ENCODE measurements around the gene EARS2.

EARS2 gene

GRCh38 chr16:23566724-23567123, 9.6 kb upstream of the EARS2 start:
- peaks cover 43% of the 10 kb centered on the region for H3K36me3 ChIP-seq (ENCODE audit: control insufficient read depth, insufficient read depth, low read length)
- H3K27me3 ChIP-seq (ENCODE audit: control insufficient read depth, insufficient read depth, low read length), result no peaks in the 10 kb centered on the region
- DNase-seq (ENCODE audit: low read depth, low spot score), result no peak
- no peaks in the 10 kb centered on the region for H3K9me3 ChIP-seq (ENCODE audit: control insufficient read depth, insufficient read depth, low read length)
- H3K27ac ChIP-seq (ENCODE audit: low read length), result no peak overlapping the region
- WGBS (ENCODE audit: insufficient coverage, insufficient read length), result no CpG with 5 or more reads among the region's 8 CpGs
- H3K4me3 ChIP-seq (ENCODE audit: low read length), result no peak overlapping the region
- H3K4me1 ChIP-seq (ENCODE audit: control insufficient read depth, insufficient read depth, low read length), result no peaks in the 10 kb centered on the region

GRCh38 chr16:23564575-23565363, 7.6 kb upstream of the EARS2 start:
- Histone ChIP-seq H3K27ac (ENCODE audit: low read length) (no peak overlapping the region), H3K4me3 (ENCODE audit: low read length) (no peak overlapping the region), H3K4me1 (ENCODE audit: control insufficient read depth, insufficient read depth, low read length) (no peaks in the 10 kb centered on the region), H3K27me3 (ENCODE audit: control insufficient read depth, insufficient read depth, low read length) (no peaks in the 10 kb centered on the region), H3K36me3 (ENCODE audit: control insufficient read depth, insufficient read depth, low read length) (peaks cover 40% of the 10 kb centered on the region), H3K9me3 (ENCODE audit: control insufficient read depth, insufficient read depth, low read length) (no peaks in the 10 kb centered on the region)
- WGBS (ENCODE audit: insufficient coverage, insufficient read length), result no CpG with 5 or more reads among the region's 9 CpGs
- no peak for DNase-seq (ENCODE audit: low read depth, low spot score)

- WGBS (ENCODE audit: insufficient coverage, insufficient read length), result no CpG with 5 or more reads among the region's 6 CpGs
- Histone ChIP-seq H3K4me3 (ENCODE audit: low read length) (no peak overlapping the region), H3K27me3 (ENCODE audit: control insufficient read depth, insufficient read depth, low read length) (no peaks in the 10 kb centered on the region), H3K36me3 (ENCODE audit: control insufficient read depth, insufficient read depth, low read length) (peaks cover 40% of the 10 kb centered on the region), H3K4me1 (ENCODE audit: control insufficient read depth, insufficient read depth, low read length) (no peaks in the 10 kb centered on the region), H3K27ac (ENCODE audit: low read length) (no peak overlapping the region), H3K9me3 (ENCODE audit: control insufficient read depth, insufficient read depth, low read length) (no peaks in the 10 kb centered on the region)
- DNase-seq (ENCODE audit: low read depth, low spot score), result no peak
Measured at GRCh38 chr16:23563186-23563585, 6.0 kb upstream of the EARS2 start.

- Histone ChIP-seq H3K9me3 (ENCODE audit: control insufficient read depth, insufficient read depth, low read length) (no peaks in the 10 kb centered on the region), H3K27me3 (ENCODE audit: control insufficient read depth, insufficient read depth, low read length) (no peaks in the 10 kb centered on the region), H3K4me3 (ENCODE audit: low read length) (no peak overlapping the region), H3K4me1 (ENCODE audit: control insufficient read depth, insufficient read depth, low read length) (no peaks in the 10 kb centered on the region), H3K36me3 (ENCODE audit: control insufficient read depth, insufficient read depth, low read length) (peaks cover 38% of the 10 kb centered on the region), H3K27ac (ENCODE audit: low read length) (no peak overlapping the region)
- no CpG with 5 or more reads among the region's 13 CpGs for WGBS (ENCODE audit: insufficient coverage, insufficient read length)
- no peak for DNase-seq (ENCODE audit: low read depth, low spot score)
Measured at GRCh38 chr16:23562505-23562904, 5.4 kb upstream of the EARS2 start.

GRCh38 chr16:23561586-23561985, 4.4 kb upstream of the EARS2 start:
- Histone ChIP-seq H3K4me3 (ENCODE audit: low read length) (no peak overlapping the region), H3K27ac (ENCODE audit: low read length) (no peak overlapping the region), H3K4me1 (ENCODE audit: control insufficient read depth, insufficient read depth, low read length) (no peaks in the 10 kb centered on the region), H3K36me3 (ENCODE audit: control insufficient read depth, insufficient read depth, low read length) (peaks cover 33% of the 10 kb centered on the region), H3K27me3 (ENCODE audit: control insufficient read depth, insufficient read depth, low read length) (no peaks in the 10 kb centered on the region), H3K9me3 (ENCODE audit: control insufficient read depth, insufficient read depth, low read length) (no peaks in the 10 kb centered on the region)
- no peak for DNase-seq (ENCODE audit: low read depth, low spot score)
- WGBS (ENCODE audit: insufficient coverage, insufficient read length), result no CpG with 5 or more reads among the region's 5 CpGs

GRCh38 chr16:23557779-23558702, 891 bp upstream of the EARS2 start:
- no peak for DNase-seq (ENCODE audit: low read depth, low spot score)

GRCh38 chr16:23554536-23554935, 2.6 kb downstream of the EARS2 start:
- no peaks in the 10 kb centered on the region for H3K27me3 ChIP-seq (ENCODE audit: control insufficient read depth, insufficient read depth, low read length)
- H3K4me1 ChIP-seq (ENCODE audit: control insufficient read depth, insufficient read depth, low read length), result no peaks in the 10 kb centered on the region
- WGBS (ENCODE audit: insufficient coverage, insufficient read length), result no CpG with 5 or more reads among the region's 3 CpGs
- no peaks in the 10 kb centered on the region for H3K9me3 ChIP-seq (ENCODE audit: control insufficient read depth, insufficient read depth, low read length)
- no peak overlapping the region for H3K27ac ChIP-seq (ENCODE audit: low read length)
- H3K4me3 ChIP-seq (ENCODE audit: low read length), result no peak overlapping the region
- H3K36me3 ChIP-seq (ENCODE audit: control insufficient read depth, insufficient read depth, low read length), result peaks cover 18% of the 10 kb centered on the region
- DNase-seq (ENCODE audit: low read depth, low spot score), result no peak

More at GRCh38 chr16:23557779-23558702, 891 bp upstream of the EARS2 start:
- Histone ChIP-seq H3K4me3 (ENCODE audit: low read length) (peak overlapping the region; percentile 92), H3K27ac (ENCODE audit: low read length) (no peak overlapping the region), H3K27me3 (ENCODE audit: control insufficient read depth, insufficient read depth, low read length) (no peaks in the 10 kb centered on the region), H3K4me1 (ENCODE audit: control insufficient read depth, insufficient read depth, low read length) (no peaks in the 10 kb centered on the region), H3K9me3 (ENCODE audit: control insufficient read depth, insufficient read depth, low read length) (no peaks in the 10 kb centered on the region), H3K36me3 (ENCODE audit: control insufficient read depth, insufficient read depth, low read length) (peaks cover 14% of the 10 kb centered on the region)
- WGBS (ENCODE audit: insufficient coverage, insufficient read length), result no CpG with 5 or more reads among the region's 60 CpGs

GRCh38 chr16:23552161-23552560, 5.0 kb downstream of the EARS2 start:
- Histone ChIP-seq H3K4me1 (ENCODE audit: control insufficient read depth, insufficient read depth, low read length) (no peaks in the 10 kb centered on the region; the same call in 1 of the 2 replicates), H3K9me3 (ENCODE audit: control insufficient read depth, insufficient read depth, low read length) (no peaks in the 10 kb centered on the region), H3K27ac (ENCODE audit: low read length) (no peak overlapping the region), H3K27me3 (ENCODE audit: control insufficient read depth, insufficient read depth, low read length) (no peaks in the 10 kb centered on the region), H3K4me3 (ENCODE audit: low read length) (no peak overlapping the region), H3K36me3 (ENCODE audit: control insufficient read depth, insufficient read depth, low read length) (peaks cover 31% of the 10 kb centered on the region)
- DNase-seq (ENCODE audit: low read depth, low spot score), result no peak
- WGBS (ENCODE audit: insufficient coverage, insufficient read length), result no CpG with 5 or more reads among the region's 6 CpGs

GRCh38 chr16:23549938-23550337, 7.2 kb downstream of the EARS2 start:
- Histone ChIP-seq H3K4me1 (ENCODE audit: control insufficient read depth, insufficient read depth, low read length) (no peaks in the 10 kb centered on the region; the same call in 1 of the 2 replicates), H3K9me3 (ENCODE audit: control insufficient read depth, insufficient read depth, low read length) (no peaks in the 10 kb centered on the region), H3K27me3 (ENCODE audit: control insufficient read depth, insufficient read depth, low read length) (no peaks in the 10 kb centered on the region), H3K36me3 (ENCODE audit: control insufficient read depth, insufficient read depth, low read length) (peaks cover 36% of the 10 kb centered on the region), H3K4me3 (ENCODE audit: low read length) (no peak overlapping the region), H3K27ac (ENCODE audit: low read length) (no peak overlapping the region)
- WGBS (ENCODE audit: insufficient coverage, insufficient read length), result no CpG with 5 or more reads among the region's 5 CpGs
- no peak for DNase-seq (ENCODE audit: low read depth, low spot score)

- WGBS (ENCODE audit: insufficient coverage, insufficient read length), result no CpG with 5 or more reads among the region's 14 CpGs
- DNase-seq (ENCODE audit: low read depth, low spot score), result no peak
- Histone ChIP-seq H3K4me3 (ENCODE audit: low read length) (no peak overlapping the region), H3K36me3 (ENCODE audit: control insufficient read depth, insufficient read depth, low read length) (peaks cover 36% of the 10 kb centered on the region), H3K4me1 (ENCODE audit: control insufficient read depth, insufficient read depth, low read length) (no peaks in the 10 kb centered on the region; the same call in 1 of the 2 replicates), H3K27ac (ENCODE audit: low read length) (no peak overlapping the region), H3K27me3 (ENCODE audit: control insufficient read depth, insufficient read depth, low read length) (no peaks in the 10 kb centered on the region), H3K9me3 (ENCODE audit: control insufficient read depth, insufficient read depth, low read length) (no peaks in the 10 kb centered on the region)
Measured at GRCh38 chr16:23544436-23544835, 12.7 kb downstream of the EARS2 start.
